HG03066 (cell line): Measurements from ENCODE around the gene APOL4.
"Not testable (repeated sequence)": the region's sequence is repeated elsewhere in the genome, so short reads cannot be mapped to it uniquely, and the experiment has no call there.

ENCODE experiments used
- ATAC-seq: cut with Tn5 transposase; IDR thresholded peaks from one replicate; pipeline ENCODE4 v1.9.1; 2021; ENCODE audit warnings: low read depth; ENCODE audit not compliant: unreplicated experiment

APOL4 gene

GRCh38 chr22:36160499-36160942 lies 41.1 kb downstream of the APOL4 start, which contains the start of gene APOL3:
Gene APOL3 (minus strand): TSS chr22:36160755. CDS start chr22:36149055, 11,700 bp downstream.
- ATAC-seq, result no peak

- no peak for ATAC-seq
These were observed 44.8 kb downstream of the APOL4 start for GRCh38 chr22:36156515-36157419.

- ATAC-seq, result no peak
These were observed 45.5 kb downstream of the APOL4 start for GRCh38 chr22:36156119-36156514.

GRCh38 chr22:36155702-36156101 lies 45.9 kb downstream of the APOL4 start:
- no peak for ATAC-seq

- ATAC-seq, result no peak
These were observed 47.1 kb downstream of the APOL4 start for GRCh38 chr22:36154423-36154945.

GRCh38 chr22:36153501-36154422 lies 47.8 kb downstream of the APOL4 start:
- ATAC-seq, result no peak

GRCh38 chr22:36152821-36153220 lies 48.8 kb downstream of the APOL4 start:
- not testable (repeated sequence) for ATAC-seq

GRCh38 chr22:36152088-36152487 lies 49.5 kb downstream of the APOL4 start:
- ATAC-seq, result no peak

- no peak for ATAC-seq
These were observed 50.5 kb downstream of the APOL4 start for GRCh38 chr22:36151006-36151595.

GRCh38 chr22:36149441-36149840 lies 52.2 kb downstream of the APOL4 start:
- ATAC-seq, result no peak

GRCh38 chr22:36148411-36148810 lies 53.2 kb downstream of the APOL4 start:
- no peak for ATAC-seq

- ATAC-seq, result no peak
These were observed 54.3 kb downstream of the APOL4 start for GRCh38 chr22:36147196-36147791.

GRCh38 chr22:36145881-36146280 lies 55.7 kb downstream of the APOL4 start:
- no peak for ATAC-seq

- ATAC-seq, result no peak
These were observed 56.6 kb downstream of the APOL4 start for GRCh38 chr22:36144886-36145541.

GRCh38 chr22:36143956-36144355 lies 57.7 kb downstream of the APOL4 start:
- ATAC-seq, result no peak

GRCh38 chr22:36143066-36143815 lies 58.4 kb downstream of the APOL4 start:
- no peak for ATAC-seq

- ATAC-seq, result no peak
These were observed 60.1 kb downstream of the APOL4 start for GRCh38 chr22:36141481-36141880.
